Measurements from ENCODE around the gene NGB.
A peak's percentile ranks its signal among the peaks of the same experiment; 100 is the strongest.

The NGB gene

DNA sequence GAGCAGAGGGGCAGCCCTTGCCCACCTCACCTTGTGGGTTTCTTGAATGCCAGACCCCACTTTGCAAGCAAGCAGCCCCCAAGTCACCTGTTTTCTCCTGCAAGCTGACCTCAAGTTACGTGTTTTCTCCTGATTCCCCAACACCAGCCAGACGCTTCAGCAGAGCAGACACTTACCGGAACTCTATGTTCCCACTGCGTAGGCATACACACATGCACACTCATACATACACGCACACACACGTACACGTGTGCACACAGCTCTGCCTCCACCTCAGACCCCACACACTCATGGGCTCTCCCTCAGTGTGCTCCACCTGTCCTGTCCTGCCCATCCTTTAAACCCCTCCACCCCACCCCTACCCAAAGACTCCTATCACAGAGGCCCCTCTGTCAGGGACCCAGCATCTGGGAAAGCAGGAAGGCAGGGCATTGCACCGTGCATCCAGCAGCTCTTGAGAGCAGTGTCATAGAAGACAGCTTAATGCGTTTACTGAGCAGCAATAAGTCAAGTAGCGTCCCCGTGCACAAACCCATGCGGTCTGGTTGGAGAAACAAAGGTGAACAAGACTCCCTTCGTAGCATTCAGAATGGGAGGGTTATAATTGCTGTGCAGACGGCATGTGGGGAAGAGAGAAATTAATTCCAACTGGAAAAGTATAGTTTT is 45.0 kb downstream of the NGB start:
- DNase-seq, result no peak

DNA sequence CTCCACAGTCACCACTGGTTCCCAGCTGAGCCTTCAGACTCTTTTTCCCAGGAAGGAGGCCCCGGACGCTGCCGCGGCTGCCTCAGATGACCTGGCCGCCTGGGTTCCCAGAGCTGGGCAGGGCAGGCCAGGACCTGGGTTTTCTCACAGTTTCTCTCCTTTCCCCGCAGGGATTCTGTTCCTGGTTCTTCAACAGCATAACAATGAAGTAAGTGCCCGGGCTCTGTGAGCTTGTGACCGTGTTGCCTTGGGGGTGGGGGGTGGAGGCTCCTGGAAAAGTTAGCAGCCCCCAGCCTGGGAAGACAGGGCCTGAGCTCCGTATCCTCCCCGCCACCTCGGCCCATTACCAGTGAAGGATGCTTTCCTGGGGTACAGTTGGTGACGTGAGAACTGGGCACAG is 45.8 kb downstream of the NGB start:
- no peak for DNase-seq

DNA sequence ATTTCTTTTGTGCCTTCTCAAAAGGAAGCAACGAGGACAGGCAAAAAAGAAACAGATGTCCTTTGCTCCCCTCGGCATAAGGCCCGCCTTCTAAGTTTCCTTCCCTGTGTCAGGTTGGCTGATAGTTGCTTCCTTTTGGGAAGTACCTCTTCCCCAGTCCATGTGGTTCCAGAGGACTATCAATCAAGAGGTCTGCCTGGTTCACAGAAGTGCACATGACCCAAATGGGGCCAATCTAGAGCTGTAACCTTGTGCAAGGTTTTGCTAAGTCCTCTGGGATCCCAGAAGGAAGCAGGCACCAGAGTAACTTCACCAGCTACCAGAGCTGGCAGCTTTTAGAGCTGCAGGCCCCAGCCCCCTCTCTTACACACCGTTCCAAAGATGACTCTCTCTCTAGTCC is 46.8 kb downstream of the NGB start:
- no peak for DNase-seq

DNA sequence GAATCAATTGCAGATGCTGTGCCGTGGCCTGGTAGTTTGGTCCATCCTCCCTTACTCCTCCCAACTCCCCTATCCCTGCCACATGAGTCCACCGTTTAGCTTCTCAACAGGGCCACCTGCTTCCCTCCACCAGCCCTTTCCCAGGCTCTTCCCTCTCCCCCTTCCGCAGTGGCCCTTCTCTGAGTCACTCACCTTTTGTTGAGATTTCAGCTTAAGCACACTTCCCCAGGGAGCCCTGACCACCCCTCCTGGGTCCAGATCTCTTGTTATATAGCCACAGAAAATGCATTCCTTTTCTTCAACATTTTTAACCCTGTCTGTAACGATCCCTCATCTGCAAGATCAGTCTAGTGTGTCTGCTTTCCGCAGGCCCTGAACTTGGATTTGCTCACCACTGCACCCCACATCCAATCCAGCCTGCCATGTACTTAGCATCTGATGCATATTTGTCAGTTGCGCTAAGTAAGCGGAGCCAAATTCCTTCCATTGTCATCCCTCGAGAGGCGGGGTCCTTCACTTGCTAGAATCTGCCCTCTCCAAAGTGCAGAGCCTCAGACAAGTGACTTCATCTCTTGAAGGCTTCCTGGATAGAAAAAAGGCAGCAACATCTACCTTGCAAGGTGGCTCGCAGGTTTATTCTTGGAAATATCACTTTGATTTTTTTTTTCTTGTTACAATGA is 48.3 kb downstream of the NGB start:
- DNase-seq, result no peak

DNA sequence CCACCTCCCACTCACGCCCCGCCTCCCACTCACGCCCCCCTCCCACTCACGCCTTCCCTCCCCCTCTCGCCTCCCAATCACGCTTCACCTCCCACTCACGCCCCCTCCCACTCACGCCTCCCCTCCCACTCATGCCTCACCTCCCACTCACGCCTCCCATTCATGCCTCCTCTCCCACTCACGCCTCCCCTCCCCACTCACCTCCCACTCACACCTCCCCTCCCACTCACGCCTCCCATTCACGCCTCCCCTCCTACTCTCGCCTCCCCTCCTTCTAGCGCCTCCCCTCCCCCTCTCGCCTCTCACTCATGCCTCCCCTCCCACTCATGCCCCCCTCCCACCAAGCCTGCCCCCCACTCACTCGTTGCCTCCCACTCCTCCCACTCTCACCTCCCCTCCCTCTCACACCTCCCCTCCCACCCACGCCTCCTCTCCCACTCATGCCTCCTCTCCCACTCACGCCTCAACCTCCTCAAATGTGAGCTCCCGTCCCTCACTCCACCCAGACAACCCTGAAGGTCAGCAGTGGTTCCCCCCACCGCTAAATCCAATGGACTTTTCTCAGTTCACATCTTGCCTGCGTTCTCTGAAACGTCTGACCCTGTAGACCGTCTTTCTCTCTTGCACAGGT is 49.6 kb downstream of the NGB start:
- no peak for DNase-seq

DNA sequence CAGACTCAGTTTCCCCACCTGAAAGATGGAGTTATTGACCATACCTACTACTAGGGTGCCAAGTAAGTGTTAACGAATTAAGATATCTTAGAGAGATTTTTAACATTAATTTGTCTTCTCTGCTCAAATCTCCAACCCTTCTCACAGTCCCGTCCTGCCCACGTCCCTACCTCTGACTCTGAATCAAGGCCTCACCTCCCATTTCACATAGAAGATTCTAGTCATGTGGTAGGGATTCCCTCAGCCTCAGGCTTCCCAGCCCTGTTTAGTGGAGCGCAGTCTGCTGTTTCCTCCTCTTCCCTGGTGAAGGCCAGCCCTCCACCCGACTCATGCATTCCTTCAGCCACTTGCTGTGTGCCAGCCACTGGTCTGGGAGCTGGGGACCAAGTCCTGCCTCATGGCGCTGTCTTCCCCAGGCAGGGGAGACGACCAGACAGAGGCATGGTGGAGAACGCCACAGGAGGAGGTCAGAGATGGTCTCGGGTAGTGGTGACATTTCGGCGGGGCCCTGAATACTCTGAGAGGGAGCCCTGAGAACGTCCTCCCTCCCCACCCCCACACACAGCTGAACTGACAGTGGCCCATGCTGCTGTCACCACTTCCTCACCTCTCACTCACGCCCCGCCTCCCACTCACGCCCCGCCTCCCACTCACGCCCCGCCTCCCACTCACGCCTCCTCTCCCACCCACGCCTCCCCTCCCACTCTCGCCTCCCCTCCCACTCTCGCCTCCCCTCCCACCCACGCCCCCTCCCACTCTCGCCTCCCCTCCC is 50.6 kb downstream of the NGB start:
- DNase-seq, result no peak

DNA sequence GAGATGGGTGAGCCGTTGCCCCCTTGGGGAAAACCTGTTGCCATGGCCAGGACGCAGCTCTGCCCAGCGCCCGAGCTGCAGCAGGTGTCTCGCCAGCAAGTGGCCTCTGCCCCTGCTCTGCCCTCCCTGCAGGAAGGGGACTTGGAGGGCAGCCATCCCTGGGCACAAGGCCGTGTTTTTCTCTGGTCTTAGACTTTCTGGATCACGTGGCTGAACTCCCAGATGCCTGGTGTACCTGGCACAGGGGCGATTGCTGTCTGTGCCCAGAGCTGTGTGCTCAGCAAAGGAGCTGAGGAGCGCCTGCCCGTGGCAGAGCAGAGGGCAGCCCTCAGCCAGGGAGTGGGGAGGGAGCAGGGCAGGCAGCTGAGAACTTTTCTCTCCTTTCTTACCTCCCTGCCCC is 51.4 kb downstream of the NGB start:
- DNase-seq, result peak; percentile 2

DNA sequence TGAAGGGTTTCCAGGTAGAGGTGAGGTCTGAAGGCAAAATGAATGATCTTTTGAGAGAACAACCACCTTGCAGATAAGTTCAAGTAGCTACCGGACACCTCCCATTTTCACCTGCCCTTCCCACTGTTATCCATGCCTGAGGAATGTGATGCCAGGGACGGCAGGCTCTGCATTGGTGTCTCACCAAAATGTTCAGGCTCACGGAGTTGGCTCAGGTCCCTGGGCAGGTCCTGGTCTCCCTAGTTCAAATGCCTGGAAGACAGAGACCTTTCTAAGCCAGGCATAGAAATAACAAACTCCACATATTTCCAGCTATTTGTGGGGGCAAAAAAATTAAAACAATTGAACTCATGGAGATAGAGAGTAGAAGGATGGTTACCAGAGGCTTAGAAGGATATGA is 53.5 kb downstream of the NGB start:
- no peak for DNase-seq
